IMR-90 (cell line): ENCODE measurements around the gene CHRNA10. TPM values are rescaled to one million over a fixed set of nuclear protein-coding genes. Genes with fewer than 3 reads are reported as not detected.
A peak's percentile ranks its signal among the peaks of the same experiment; 100 is the strongest.

Experiments
- ATAC-seq: fragments of 200-7000 bp; cut with Tn5 transposase; 2 replicates; pipeline ENCODE4 v1.9.1; 2020; ENCODE audit warnings: low read depth, mild to moderate bottlenecking, moderate library complexity
- BruUV-seq: library from RNA; stranded (reverse); fragments of 400-500 nt; replicated peaks from 2 replicates; lab custom pipeline; 2021; lab: Mats Ljungman, UMichigan
- CTCF ChIA-PET: fragments of 300-600 bp; formaldehyde crosslinking; extraction: SDS; loops from one replicate; lab custom pipeline; 2021; ENCODE audit warnings: antibody characterized with exemption; lab: Yijun Ruan, JAX
- POLR2A ChIA-PET: fragments of 300-600 bp; sonication (Branson Sonifier 250); formaldehyde crosslinking; loops from one replicate; lab custom pipeline; 2022; ENCODE audit warnings: antibody characterized with exemption; ENCODE audit not compliant: unreplicated experiment; lab: Charles Lee
- DNase-seq: peaks from one replicate; pipeline ENCODE4 v3.0.0; 2013
- H2AFZ ChIP-seq: replicated peaks from 2 replicates; pipeline ENCODE3; 2013; ENCODE audit warnings: low read length, mild to moderate bottlenecking; ENCODE audit not compliant: poor library complexity
- H2AK5ac ChIP-seq: 2 replicates; pipeline ENCODE4 v1.6.1; 2013; ENCODE audit warnings: low read depth, low read length, inconsistent platforms
- H2AK9ac ChIP-seq: replicated peaks from 2 replicates; pipeline ENCODE3; 2013; ENCODE audit warnings: mild to moderate bottlenecking, low read depth, low read length, moderate library complexity; ENCODE audit not compliant: poor library complexity
- H2BK120ac ChIP-seq: 2 replicates; pipeline ENCODE4 v1.6.1; 2013; ENCODE audit warnings: low read depth, low read length, inconsistent platforms
- H2BK15ac ChIP-seq: 3 replicates; pipeline ENCODE4 v1.6.1; 2013; ENCODE audit warnings: low read depth, low read length, inconsistent platforms
- H2BK20ac ChIP-seq: 2 replicates; pipeline ENCODE4 v1.6.1; 2013; ENCODE audit warnings: low read depth, mild to moderate bottlenecking, inconsistent platforms, low read length, moderate library complexity
- H2BK5ac ChIP-seq: 2 replicates; pipeline ENCODE4 v1.6.1; 2013; ENCODE audit warnings: mild to moderate bottlenecking, low read depth, low read length, inconsistent platforms; ENCODE audit not compliant: poor library complexity, severe bottlenecking
- H3K14ac ChIP-seq: replicated peaks from 2 replicates; pipeline ENCODE4 v1.6.1; 2013; ENCODE audit warnings: low read depth, low read length, inconsistent platforms
- H3K18ac ChIP-seq: 2 replicates; pipeline ENCODE4 v1.6.1; 2013; ENCODE audit warnings: low read depth, low read length, control low read depth
- H3K23ac ChIP-seq: 2 replicates; pipeline ENCODE4 v1.6.1; 2013; ENCODE audit warnings: low read depth, low read length, inconsistent platforms
- H3K27ac ChIP-seq: 2 replicates; pipeline ENCODE4 v1.5.1; 2013; ENCODE audit warnings: mild to moderate bottlenecking, control low read depth, low read length; ENCODE audit not compliant: insufficient read depth
- H3K27me3 ChIP-seq: 2 replicates; pipeline ENCODE4 v1.6.1; 2013; ENCODE audit warnings: low read length; ENCODE audit not compliant: control insufficient read depth, insufficient read depth
- H3K36me3 ChIP-seq: 2 replicates; pipeline ENCODE4 v1.6.1; 2013; ENCODE audit warnings: low read length, mixed read lengths; ENCODE audit not compliant: control insufficient read depth, insufficient read depth
- H3K4ac ChIP-seq: 2 replicates; pipeline ENCODE4 v1.6.1; 2013; ENCODE audit warnings: low read depth, low read length, inconsistent platforms
- H3K4me1 ChIP-seq: 2 replicates; pipeline ENCODE4 v1.6.1; 2013; ENCODE audit warnings: low read length, mixed read lengths; ENCODE audit not compliant: control insufficient read depth, insufficient read depth
- H3K4me2 ChIP-seq: 2 replicates; pipeline ENCODE4 v1.6.1; 2013; ENCODE audit warnings: low read depth, mild to moderate bottlenecking, control low read depth, low read length, moderate library complexity
- H3K4me3 ChIP-seq: 2 replicates; pipeline ENCODE4 v1.5.1; 2013; ENCODE audit warnings: low read depth, mild to moderate bottlenecking, control low read depth, low read length, moderate library complexity; ENCODE audit not compliant: insufficient read depth
- H3K56ac ChIP-seq: 2 replicates; pipeline ENCODE4 v1.6.1; 2013; ENCODE audit warnings: low read length, inconsistent platforms; ENCODE audit not compliant: insufficient read depth; ENCODE audit errors: extremely low read depth
- H3K79me1 ChIP-seq, 2 experiments: 2 replicates each; pipeline ENCODE4 v1.6.1; 2013; ENCODE audit warnings: low read length in 2 of 2, inconsistent platforms in 1 of 2, low read depth in 1 of 2
- H3K9ac ChIP-seq: 2 replicates; pipeline ENCODE4 v1.6.1; 2013; ENCODE audit warnings: low read depth, low read length, control low read depth
- H3K9me1 ChIP-seq: 2 replicates; pipeline ENCODE4 v1.6.1; 2013; ENCODE audit warnings: low read length, inconsistent platforms; ENCODE audit not compliant: insufficient read depth
- H3K9me3 ChIP-seq: 2 replicates; pipeline ENCODE4 v1.6.1; 2013; ENCODE audit warnings: low read length; ENCODE audit not compliant: control insufficient read depth, insufficient read depth
- H4K20me1 ChIP-seq: 2 replicates; pipeline ENCODE4 v1.6.1; 2013; ENCODE audit warnings: low read length, inconsistent platforms; ENCODE audit not compliant: insufficient read depth
- H4K5ac ChIP-seq: 2 replicates; pipeline ENCODE4 v1.6.1; 2013; ENCODE audit warnings: mild to moderate bottlenecking, low read depth, low read length, control low read depth
- H4K8ac ChIP-seq, 2 experiments: 2 replicates each; pipeline ENCODE4 v1.6.1; 2013; ENCODE audit warnings: low read depth in 2 of 2, low read length in 2 of 2, control low read depth in 1 of 2, inconsistent platforms in 1 of 2
- H4K91ac ChIP-seq: 2 replicates; pipeline ENCODE4 v1.6.1; 2013; ENCODE audit warnings: low read depth, low read length, inconsistent platforms; ENCODE audit not compliant: insufficient read depth
- BHLHE40 ChIP-seq: fragments of 150-350 bp; IDR thresholded peaks from 2 replicates; pipeline ENCODE4 v1.6.1; 2016; ENCODE audit warnings: mild to moderate bottlenecking, low read depth, low read length
- CEBPB ChIP-seq: IDR thresholded peaks from 2 replicates; pipeline ENCODE4 v1.6.1; 2012; ENCODE audit warnings: low read depth, low read length, improper control_type of control experiment
- ELK1 ChIP-seq: fragments of 150-350 bp; IDR thresholded peaks from 2 replicates; pipeline ENCODE4 v1.6.1; 2016; ENCODE audit warnings: low read depth, mild to moderate bottlenecking, low read length, moderate library complexity, borderline replicate concordance
- FOS ChIP-seq: fragments of 150-350 bp; IDR thresholded peaks from 2 replicates; pipeline ENCODE4 v1.6.1; 2016; ENCODE audit warnings: low read depth, low read length
- MAFK ChIP-seq: IDR thresholded peaks from 2 replicates; pipeline ENCODE4 v1.6.1; 2012; ENCODE audit warnings: low read depth, low read length, improper control_type of control experiment
- MAZ ChIP-seq: IDR thresholded peaks from 2 replicates; pipeline ENCODE4 v1.6.1; 2012; ENCODE audit warnings: low read depth, mild to moderate bottlenecking, low read length, improper control_type of control experiment, moderate library complexity, borderline replicate concordance
- MXI1 ChIP-seq: IDR thresholded peaks from 2 replicates; pipeline ENCODE4 v1.6.1; 2012; ENCODE audit warnings: low read depth, mild to moderate bottlenecking, low read length, moderate library complexity, borderline replicate concordance
- NFE2L2 ChIP-seq: fragments of 150-350 bp; IDR thresholded peaks from 2 replicates; pipeline ENCODE4 v1.6.1; 2016; ENCODE audit warnings: low read depth, mild to moderate bottlenecking, low read length
- POLR2A ChIP-seq: IDR thresholded peaks from 2 replicates; pipeline ENCODE4 v1.6.1; 2012; ENCODE audit warnings: mild to moderate bottlenecking, low read depth, low read length
- RAD21 ChIP-seq: IDR thresholded peaks from 2 replicates; pipeline ENCODE4 v1.6.1; 2012; ENCODE audit warnings: low read length, improper control_type of control experiment
- RCOR1 ChIP-seq: IDR thresholded peaks from 2 replicates; pipeline ENCODE4 v1.6.1; 2012; ENCODE audit warnings: mild to moderate bottlenecking, low read length, improper control_type of control experiment; ENCODE audit not compliant: insufficient replicate concordance
- SMC3 ChIP-seq: fragments of 150-350 bp; IDR thresholded peaks from 2 replicates; pipeline ENCODE4 v1.6.1; 2016; ENCODE audit warnings: low read depth, mild to moderate bottlenecking, antibody characterized with exemption, low read length, moderate library complexity
- USF2 ChIP-seq: fragments of 150-350 bp; IDR thresholded peaks from 2 replicates; pipeline ENCODE4 v1.6.1; 2017; ENCODE audit warnings: mild to moderate bottlenecking, antibody characterized with exemption, low read length, low read depth
- WGBS, 2 experiments: methylation state at CpG; one replicate each; pipeline versions ENCODE4 v1.1.5 to v1.1.7; 2013; ENCODE audit warnings: missing lambda C conversion rate in 2 of 2; ENCODE audit not compliant: insufficient read length in 1 of 2; ENCODE audit errors: extremely low coverage in 2 of 2; 5-methylcytosine and 5-hydroxymethylcytosine counted together
- dilution Hi-C: fragments of 300-500 bp; cut with HindIII; formaldehyde crosslinking; loops from one replicate; pipeline ENCODE4 v1.14.3; 2018; ENCODE audit warnings: low sequenced_read_pairs; ENCODE audit not compliant: unreplicated experiment
- in situ Hi-C: fragments of 300-500 bp; cut with MboI; formaldehyde crosslinking; loops from 3 replicates; pipeline ENCODE4 v1.14.3; 2019; ENCODE audit warnings: low sequenced_read_pairs, inconsistent platforms, mixed read lengths
- intact Hi-C: fragments of 100-400 bp; cut with micrococcal nuclease; formaldehyde crosslinking; loops from 2 replicates; pipeline ENCODE4 v1.10.0; 2022
- polyA plus RNA-seq, 3 experiments: library from polyadenylated mRNA; depleted of rRNA; stranded (reverse); fragments of >200 nt; gene quantifications; 2 replicates each; pipeline ENCODE4 v1.2.3, GENCODE V29; 2012; ENCODE audit warnings: low replicate concordance in 1 of 3
- total RNA-seq: library from RNA; depleted of rRNA; stranded (reverse); fragments of >200 nt; gene quantifications from 2 replicates; pipeline ENCODE4 v1.2.3, GENCODE V29; 2012

CHRNA10 gene
- total and polyA plus RNA-seq, 2 of the 4 experiments (the other 2 are of a cell fraction): 0.36 to 0.79 TPM

- dilution Hi-C loops: no loop called here
- no TSS peak for BruUV-seq
- H3K4me3 ChIP-seq: no peak overlapping the region
These were observed 43.9 kb downstream of the CHRNA10 start for GRCh38 chr11:3627291-3627690.

More at GRCh38 chr11:3627291-3627690, 43.9 kb downstream of the CHRNA10 start:
- Histone ChIP-seq H4K5ac (no peak overlapping the region), H3K36me3 (no peaks in the 10 kb centered on the region), H4K20me1 (no peaks in the 10 kb centered on the region), H3K9ac (no peak overlapping the region), H3K4me2 (no peak overlapping the region), H3K79me1 (no peaks in the 10 kb centered on the region), H2AK9ac (no peak overlapping the region), H3K56ac (no peak overlapping the region), H2AK5ac (no peak overlapping the region), H2BK5ac (no peak overlapping the region), H3K9me3 (no peaks in the 10 kb centered on the region), H3K18ac (no peak overlapping the region), H4K91ac (no peak overlapping the region), H2BK15ac (no peak overlapping the region), H3K14ac (no peak overlapping the region), H3K23ac (no peak overlapping the region), H3K4ac (no peak overlapping the region), H4K8ac (no peak overlapping the region), H2BK20ac (no peak overlapping the region), H3K4me1 (no peaks in the 10 kb centered on the region), H3K27ac (no peak overlapping the region), H3K27me3 (peaks cover 13% of the 10 kb centered on the region), H2BK120ac (no peak overlapping the region), H2AFZ (no peak overlapping the region), H3K9me1 (no peaks in the 10 kb centered on the region)
- TF ChIP-seq POLR2A (no peak), RAD21 (no peak), SMC3 (no peak), RCOR1 (no peak), BHLHE40 (0 out of 2 replicates have a peak, but pooled peaks have one; percentile 52), MXI1 (no peak), CEBPB (no peak), MAZ (peak; percentile 100), USF2 (peak; percentile 52; the same call in 1 of the 2 replicates), NFE2L2 (no peak), FOS (no peak), MAFK (no peak), ELK1 (no peak)
- POLR2A ChIA-PET: no interaction called here
- ATAC-seq: peak; percentile 92
- peak; percentile 81 for DNase-seq
- intact Hi-C loops: no loop called here
- WGBS, 2 experiments: no CpG with 5 or more reads among the region's 1 CpG
- CTCF ChIA-PET: no interaction called here
- in situ Hi-C loops: no loop called here
